K562 treated with DMSO at 1 percent for 4 hours (cell line): ENCODE data around the gene ZNF383. TPM values are rescaled to one million over a fixed set of nuclear protein-coding genes. Genes with fewer than 3 reads are reported as not detected.

Source experiments
- total RNA-seq: library from RNA; unstranded; fragments of 300-600 nt; gene quantifications from 2 replicates; pipeline ENCODE4 v1.2.3, GENCODE V29; 2022; ENCODE audit not compliant: insufficient read depth

ZNF383 gene
- total RNA-seq: 0.92 and 1.9 TPM in 2 replicates

GRCh38 chr19:37217775-37218591, at the start of gene ZNF383:
ZNF383 (plus strand) TSS chr19:37218214; CDS start chr19:37230454, 12,240 bp downstream.

GRCh38 chr19:37172368-37173366, 45.3 kb upstream of the ZNF383 start, which contains the start of gene ZNF585A:
ZNF585A (minus strand) TSS chr19:37172695; CDS start chr19:37169910, 2,785 bp downstream.

Other genes starting within 250 kb of the ZNF383 start
- 2.1 and 2.5 TPM in 2 replicates for gene ZNF420, start 139.8 kb upstream of the ZNF383 start, total RNA-seq
- gene ZNF585A, start 45.5 kb upstream of the ZNF383 start, total RNA-seq: 4.4 and 8.6 TPM in 2 replicates
- 3.0 and 12.5 TPM in 2 replicates for gene ZNF585B, start 7.7 kb upstream of the ZNF383 start, total RNA-seq
- 0.43 and 0.77 TPM in 2 replicates for gene ZNF527, start 152.9 kb downstream of the ZNF383 start, total RNA-seq
- 1.8 and 2.4 TPM in 2 replicates for gene ZNF569, start 249.2 kb downstream of the ZNF383 start, total RNA-seq